ENCODE data around the gene KLHDC7B. TPM values are rescaled to one million over a fixed set of nuclear protein-coding genes. Genes with fewer than 3 reads are reported as not detected.

KLHDC7B gene
- total RNA-seq, 1 donor from 2014 or later, result 0.10 TPM

DNA sequence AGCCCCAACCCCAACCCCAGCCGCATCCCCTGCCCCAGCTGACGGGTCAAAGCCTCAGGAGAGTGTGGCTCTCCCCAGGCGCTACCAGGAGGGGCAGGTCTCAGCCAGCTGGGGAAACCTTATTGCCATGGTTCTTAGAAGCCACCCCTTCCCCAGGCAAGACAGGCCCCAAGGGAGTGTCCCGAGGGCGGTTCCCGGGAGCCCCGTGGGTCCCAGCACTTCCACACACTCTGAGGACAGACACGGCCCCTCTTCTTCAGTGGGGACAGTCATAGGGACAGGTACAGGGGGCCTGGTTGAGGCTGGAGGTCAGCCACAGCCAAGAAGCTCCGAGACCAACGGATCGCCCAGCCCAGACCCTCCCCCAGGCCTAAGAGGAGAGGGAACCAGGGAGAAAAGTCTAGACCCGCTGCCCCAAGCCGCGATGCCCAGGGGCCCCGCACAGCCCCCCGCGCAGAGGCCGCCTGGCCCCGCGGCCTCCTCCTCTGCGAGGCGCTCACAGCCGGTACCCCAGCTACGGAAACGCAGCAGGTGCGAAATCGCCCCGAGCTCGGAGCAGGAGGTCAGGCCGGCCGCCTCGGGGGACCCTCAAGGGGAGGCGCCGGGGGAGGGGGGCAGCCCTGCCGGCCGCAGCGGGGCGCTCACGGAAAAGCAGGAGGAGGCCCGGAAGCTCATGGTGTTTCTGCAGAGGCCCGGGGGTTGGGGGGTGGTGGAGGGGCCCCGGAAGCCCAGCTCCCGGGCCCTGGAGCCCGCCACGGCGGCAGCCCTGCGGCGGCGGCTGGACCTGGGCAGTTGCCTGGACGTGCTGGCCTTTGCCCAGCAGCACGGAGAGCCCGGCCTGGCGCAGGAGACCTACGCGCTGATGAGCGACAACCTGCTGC is 2.6 kb downstream of the KLHDC7B start:
- no peak for DNase-seq

- no peak for DNase-seq
Measured at GRCh38 chr22:50548921-50549790, 3.5 kb downstream of the KLHDC7B start.

DNA sequence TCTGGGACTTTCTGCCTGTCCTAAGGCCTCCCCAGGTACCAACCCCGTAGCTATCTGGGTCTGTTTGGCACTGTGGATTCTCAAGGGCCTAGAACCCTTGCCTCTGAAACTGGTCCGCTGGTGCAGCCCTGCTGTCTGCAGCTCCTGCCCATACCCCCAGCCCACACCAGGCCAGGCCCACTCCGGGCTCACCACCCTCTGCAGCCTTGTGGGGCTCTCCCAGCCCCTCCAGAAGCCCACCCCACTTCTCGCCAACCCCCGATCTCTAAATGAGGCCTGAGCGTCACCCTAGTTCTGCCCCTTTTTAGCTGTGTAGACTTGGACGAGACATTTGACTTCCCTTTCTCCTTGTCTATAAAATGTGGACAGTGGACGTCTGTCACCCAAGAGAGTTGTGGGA is 4.7 kb downstream of the KLHDC7B start:
- DNase-seq, result no peak

- no peak for DNase-seq
Measured at GRCh38 chr22:50551160-50551752, 5.6 kb downstream of the KLHDC7B start.

GRCh38 chr22:50553310-50553709 is 7.6 kb downstream of the KLHDC7B start:
- no peak for DNase-seq

DNA sequence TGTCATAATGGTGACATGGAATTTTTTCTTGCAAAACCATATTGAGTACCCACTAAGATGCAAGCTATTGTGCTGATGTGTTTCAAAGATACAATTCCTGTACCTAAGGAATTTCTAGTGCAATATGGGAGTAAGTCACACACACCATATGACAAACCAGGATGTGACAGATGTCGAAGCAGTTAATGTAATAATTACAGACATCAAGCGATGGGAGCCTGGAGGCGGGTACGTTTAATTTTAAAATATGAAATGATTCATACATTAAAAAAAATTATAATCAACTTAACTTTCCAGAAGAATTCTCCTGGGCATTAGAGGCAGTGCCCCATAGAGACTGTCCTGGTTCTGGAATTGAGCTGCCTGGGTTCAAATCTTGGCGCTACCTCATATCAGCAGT is 11.0 kb downstream of the KLHDC7B start:
- no peak for DNase-seq

DNA sequence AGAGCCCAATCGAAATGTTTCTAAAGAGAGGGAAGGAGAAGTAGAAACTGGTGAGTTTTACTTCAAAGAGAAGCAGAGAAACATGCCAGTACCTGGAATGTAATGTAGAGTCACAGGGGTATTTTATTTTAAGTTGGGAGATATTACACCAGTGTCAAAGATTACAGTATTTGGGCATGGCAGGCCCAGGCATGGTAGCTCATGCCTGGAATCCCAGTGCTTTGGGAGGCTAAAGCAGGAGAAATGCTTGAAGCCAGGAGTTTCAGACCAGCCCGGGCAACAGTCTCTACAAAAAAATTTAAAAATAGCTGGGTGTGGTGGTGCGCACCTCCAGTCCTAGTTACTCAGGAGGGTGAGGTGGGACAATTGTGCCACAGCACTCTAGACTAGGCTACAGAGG is 14.3 kb downstream of the KLHDC7B start:
- no peak for DNase-seq

GRCh38 chr22:50561401-50562358 is 16.0 kb downstream of the KLHDC7B start:
- no peak for DNase-seq

- peak; percentile 97 for DNase-seq
Measured at GRCh38 chr22:50562523-50563412, 17.1 kb downstream of the KLHDC7B start, which contains the start of gene SYCE3. TSS of gene SYCE3 (minus strand) at chr22:50562919. CDS start at chr22:50556405, 6,514 bp downstream.

DNA sequence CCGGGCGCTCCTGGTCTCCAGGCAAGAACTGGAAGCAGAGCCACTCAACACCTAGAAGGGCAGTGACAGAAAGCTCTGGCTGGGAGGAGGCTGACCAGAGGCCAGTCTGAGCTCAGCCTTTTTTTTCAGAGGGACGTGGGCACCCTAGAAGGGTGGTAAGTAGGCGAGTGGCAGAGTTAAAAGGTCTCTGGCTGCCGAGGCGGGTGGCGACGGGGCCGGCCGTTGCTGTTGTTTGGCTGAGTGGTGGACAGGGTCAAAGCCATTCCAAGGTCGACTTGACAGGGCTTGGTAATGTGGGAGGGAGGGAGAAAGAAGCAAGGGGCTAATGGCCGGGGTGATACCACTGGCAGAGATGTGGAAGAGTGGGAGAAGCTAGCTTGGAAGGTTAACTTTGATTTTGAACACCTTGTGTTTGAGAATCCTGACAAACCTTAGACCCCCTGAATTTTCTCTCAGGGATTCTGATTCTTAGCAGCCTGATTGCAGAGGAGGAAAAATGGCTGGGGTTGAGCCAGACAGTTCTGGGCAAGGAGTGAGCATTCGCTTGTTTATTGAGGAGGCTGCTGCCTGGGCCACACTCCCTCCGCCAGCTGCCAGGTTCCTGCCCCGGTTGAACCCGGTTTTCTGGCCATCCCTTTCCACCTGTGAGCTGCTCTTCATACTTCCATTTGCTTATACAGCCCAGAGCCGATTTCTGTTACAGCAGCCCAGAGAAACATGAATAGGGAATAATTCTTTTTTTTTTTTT is 17.9 kb downstream of the KLHDC7B start:
- DNase-seq, result no peak

- no peak for DNase-seq
Measured at GRCh38 chr22:50564289-50564688, 18.6 kb downstream of the KLHDC7B start.

GRCh38 chr22:50567721-50568252 is 22.1 kb downstream of the KLHDC7B start:
- no peak for DNase-seq

GRCh38 chr22:50568626-50569025 is 22.9 kb downstream of the KLHDC7B start:
- peak; percentile 44 for DNase-seq

- DNase-seq, result no peak
Measured at GRCh38 chr22:50569041-50569459, 23.4 kb downstream of the KLHDC7B start.

- DNase-seq, result no peak
Measured at GRCh38 chr22:50569896-50570535, 24.3 kb downstream of the KLHDC7B start.

DNA sequence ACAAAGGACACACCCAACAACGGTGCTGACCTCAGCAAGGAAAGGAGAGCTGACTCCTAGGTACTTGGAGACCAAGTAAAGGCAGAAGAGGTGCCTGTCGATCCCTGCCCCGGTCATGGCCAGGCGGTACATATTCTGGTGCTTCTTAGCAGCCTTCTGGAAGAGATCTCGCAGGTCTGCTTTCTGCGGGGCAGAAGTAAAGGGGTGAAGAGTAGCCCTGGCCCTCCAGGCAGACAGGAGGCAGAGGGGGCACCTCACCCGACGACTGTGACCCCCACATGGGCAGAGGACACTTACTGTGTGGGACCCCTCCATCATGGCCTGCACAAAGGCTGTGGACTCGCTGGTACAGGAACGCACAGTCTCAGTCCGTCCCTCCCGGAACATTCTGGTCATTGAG is 25.2 kb downstream of the KLHDC7B start:
- DNase-seq, result no peak

- no peak for DNase-seq
Measured at GRCh38 chr22:50571264-50572175, 25.8 kb downstream of the KLHDC7B start.

GRCh38 chr22:50572965-50573364 is 27.3 kb downstream of the KLHDC7B start:
- DNase-seq, result no peak

Measured in tongue (tissue), 2 donors.